Activated CD8-positive, alpha-beta T cell treated with anti-CD3 and anti-CD28 coated beads for 36 hours (primary cell): Measurements from ENCODE around the gene ODF2. TPM values are rescaled to one million over a fixed set of nuclear protein-coding genes. Genes with fewer than 3 reads are reported as not detected.
A peak's percentile ranks its signal among the peaks of the same experiment; 100 is the strongest.
"Not testable (repeated sequence)": the region's sequence is repeated elsewhere in the genome, so short reads cannot be mapped to it uniquely, and the experiment has no call there.

Source experiments
- ATAC-seq: fragments of 200-7000 bp; cut with Tn5 transposase; one replicate; pipeline ENCODE4 v1.10.0; 2021; ENCODE audit warnings: mild to moderate bottlenecking, moderate library complexity
- CTCF ChIA-PET: fragments of 350-600 bp; sonication (Branson Sonifier 250); formaldehyde crosslinking; loops from one replicate; lab custom pipeline; 2021; ENCODE audit warnings: antibody characterized with exemption; lab: Charles Lee
- POLR2A ChIA-PET: fragments of 350-600 bp; sonication (Branson Sonifier 250); formaldehyde crosslinking; loops from one replicate; lab custom pipeline; 2021; ENCODE audit warnings: antibody characterized with exemption; lab: Charles Lee
- DNase-seq: peaks from one replicate; pipeline ENCODE4 v3.0.0-alpha.2; 2020
- H3K27ac Mint-ChIP-seq: one replicate; pipeline ENCODE4 v1.8.0; 2021; ENCODE audit warnings: mild to moderate bottlenecking, mixed read lengths
- H3K27me3 Mint-ChIP-seq: one replicate; pipeline ENCODE4 v1.8.0; 2021; ENCODE audit warnings: mixed read lengths
- H3K36me3 Mint-ChIP-seq: one replicate; pipeline ENCODE4 v1.8.0; 2021; ENCODE audit warnings: low read depth, mixed read lengths
- H3K4me1 Mint-ChIP-seq: one replicate; pipeline ENCODE4 v1.8.0; 2021; ENCODE audit warnings: low read depth, mixed read lengths
- H3K4me3 Mint-ChIP-seq: one replicate; pipeline ENCODE4 v1.8.0; 2021; ENCODE audit warnings: mild to moderate bottlenecking, moderate library complexity, mixed read lengths
- H3K9me3 Mint-ChIP-seq: one replicate; pipeline ENCODE4 v1.8.0; 2021; ENCODE audit warnings: mixed read lengths
- intact Hi-C: fragments of 100-400 bp; cut with micrococcal nuclease; formaldehyde crosslinking; loops from one replicate; pipeline ENCODE4 v1.10.0; 2022
- total RNA-seq, 2 experiments: library from RNA; stranded (reverse); gene quantifications; one replicate each; pipeline ENCODE4 v1.2.3, GENCODE V29; 2021
- TF ChIP-seq, protein P1 (sequence below): fragments of 200-600 bp; IDR thresholded peaks from one replicate; pipeline ENCODE4 v1.8.0; 2022; ENCODE audit warnings: antibody characterized with exemption, mild to moderate bottlenecking

ODF2 gene
- total RNA-seq, 2 experiments from 2014 or later = 79.3 to 83.6 TPM

DNA sequence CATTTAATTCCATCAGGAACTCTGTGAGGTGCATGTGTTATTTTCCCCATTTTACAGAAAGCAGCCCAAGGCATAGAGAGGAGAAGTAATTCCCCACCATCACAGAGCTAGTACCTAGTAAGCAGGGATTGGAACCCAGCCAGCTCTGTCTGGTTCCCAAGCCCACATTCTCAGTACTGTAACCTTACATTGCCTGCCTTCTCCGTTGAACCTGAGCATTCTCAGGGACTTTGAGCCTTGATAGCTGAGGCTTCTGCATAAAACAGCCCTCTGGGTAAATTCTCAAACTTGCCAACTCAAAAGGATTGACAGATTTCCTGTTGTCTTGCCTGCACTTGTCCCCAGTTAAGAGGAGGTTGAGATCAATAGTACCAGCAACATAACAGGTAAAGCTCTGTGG lies 39.5 kb downstream of the ODF2 start:
- H3K36me3 Mint-ChIP-seq = peaks cover 40% of the 10 kb centered on the region
- ChIA-PET POLR2A (no interaction called here), CTCF (no interaction called here)
- no peaks in the 10 kb centered on the region for H3K27me3 Mint-ChIP-seq
- ATAC-seq (no peak), DNase-seq (no peak)
- intact Hi-C loops = no loop called here
- H3K4me3 Mint-ChIP-seq = no peak overlapping the region
- TF ChIP-seq, protein P1, sequence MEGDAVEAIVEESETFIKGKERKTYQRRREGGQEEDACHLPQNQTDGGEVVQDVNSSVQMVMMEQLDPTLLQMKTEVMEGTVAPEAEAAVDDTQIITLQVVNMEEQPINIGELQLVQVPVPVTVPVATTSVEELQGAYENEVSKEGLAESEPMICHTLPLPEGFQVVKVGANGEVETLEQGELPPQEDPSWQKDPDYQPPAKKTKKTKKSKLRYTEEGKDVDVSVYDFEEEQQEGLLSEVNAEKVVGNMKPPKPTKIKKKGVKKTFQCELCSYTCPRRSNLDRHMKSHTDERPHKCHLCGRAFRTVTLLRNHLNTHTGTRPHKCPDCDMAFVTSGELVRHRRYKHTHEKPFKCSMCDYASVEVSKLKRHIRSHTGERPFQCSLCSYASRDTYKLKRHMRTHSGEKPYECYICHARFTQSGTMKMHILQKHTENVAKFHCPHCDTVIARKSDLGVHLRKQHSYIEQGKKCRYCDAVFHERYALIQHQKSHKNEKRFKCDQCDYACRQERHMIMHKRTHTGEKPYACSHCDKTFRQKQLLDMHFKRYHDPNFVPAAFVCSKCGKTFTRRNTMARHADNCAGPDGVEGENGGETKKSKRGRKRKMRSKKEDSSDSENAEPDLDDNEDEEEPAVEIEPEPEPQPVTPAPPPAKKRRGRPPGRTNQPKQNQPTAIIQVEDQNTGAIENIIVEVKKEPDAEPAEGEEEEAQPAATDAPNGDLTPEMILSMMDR = no peak
- H3K4me1 Mint-ChIP-seq = no peaks in the 10 kb centered on the region
- H3K27ac Mint-ChIP-seq = peak overlapping the region; percentile 3
- H3K9me3 Mint-ChIP-seq = no peaks in the 10 kb centered on the region

DNA sequence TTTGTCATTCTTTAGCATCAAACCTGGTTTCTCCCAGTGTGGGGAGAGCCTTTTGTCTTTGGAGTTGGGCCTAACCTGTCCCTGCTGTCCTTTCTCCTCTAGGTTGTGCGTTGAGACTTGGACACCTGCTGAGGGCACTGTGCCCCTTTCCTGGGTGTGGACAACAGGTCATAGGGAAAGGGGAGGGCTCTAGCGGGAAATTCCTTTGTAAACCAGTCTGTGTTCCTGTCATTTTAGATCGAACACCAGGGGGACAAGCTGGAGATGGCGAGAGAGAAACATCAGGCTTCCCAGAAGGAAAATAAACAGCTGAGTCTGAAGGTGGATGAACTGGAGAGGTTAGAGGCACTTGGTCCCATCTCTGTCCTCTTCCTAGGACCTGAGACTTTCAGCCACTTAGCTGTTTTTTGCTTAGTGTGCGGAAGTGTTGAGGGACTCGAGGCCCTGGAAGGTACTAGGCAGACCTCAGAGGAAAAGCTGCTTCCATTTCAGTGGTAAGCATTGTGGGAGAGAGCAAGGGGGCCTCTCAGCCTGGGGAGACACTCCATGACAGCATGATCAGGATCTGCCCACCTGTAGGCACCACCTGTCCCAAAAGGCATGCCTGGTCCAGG lies 40.1 kb downstream of the ODF2 start:
- no peak overlapping the region for H3K4me3 Mint-ChIP-seq
- no peaks in the 10 kb centered on the region for H3K4me1 Mint-ChIP-seq
- no peaks in the 10 kb centered on the region for H3K9me3 Mint-ChIP-seq
- peaks cover 41% of the 10 kb centered on the region for H3K36me3 Mint-ChIP-seq
- ChIA-PET POLR2A (interaction anchor here (0.7 kb wide), 1 partner anchor 10 kb away, joined by 3 read pairs; no protein-coding TSS in a partner anchor), CTCF (no interaction called here)
- intact Hi-C loops = no loop called here
- ATAC-seq (no peak), DNase-seq (no peak)
- H3K27ac Mint-ChIP-seq = peak overlapping the region; percentile 1
- H3K27me3 Mint-ChIP-seq = no peaks in the 10 kb centered on the region
- TF ChIP-seq, protein P1 = no peak

DNA sequence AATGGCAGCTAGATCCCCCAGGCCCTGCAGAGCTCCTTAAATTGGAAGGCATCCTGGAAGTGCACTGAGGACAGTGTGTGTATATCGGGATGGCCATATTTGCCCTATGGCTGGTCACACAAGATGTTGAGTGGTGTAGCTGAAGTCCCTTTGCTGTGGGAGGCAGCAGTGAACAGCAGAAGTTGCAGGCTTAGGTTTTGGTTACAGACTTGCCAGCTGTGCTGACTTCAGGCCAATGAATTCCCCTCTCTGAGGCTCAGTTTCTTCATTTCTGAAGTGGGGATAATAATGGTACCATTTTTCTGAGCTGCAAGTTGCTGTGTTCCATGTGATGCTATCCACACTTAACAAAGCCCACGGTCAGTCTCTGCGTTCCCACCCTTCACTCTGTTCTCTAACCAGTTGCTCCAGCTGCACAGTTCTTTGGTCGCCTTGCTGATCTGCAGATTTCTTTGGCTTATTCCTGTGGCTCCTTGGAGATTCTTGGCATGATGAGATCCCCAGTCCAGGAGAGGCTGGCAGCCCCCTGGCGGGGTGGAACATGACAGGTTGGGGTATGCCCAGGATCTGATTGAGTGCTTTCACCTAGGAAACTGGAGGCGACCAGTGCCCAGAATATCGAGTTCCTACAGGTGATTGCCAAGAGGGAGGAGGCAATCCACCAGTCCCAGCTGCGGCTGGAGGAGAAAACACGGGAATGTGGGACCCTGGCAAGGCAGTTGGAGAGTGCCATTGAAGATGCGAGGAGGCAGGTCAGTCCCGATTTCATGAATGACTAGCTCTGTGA lies 42.2 kb downstream of the ODF2 start:
- ChIA-PET POLR2A (no interaction called here), CTCF (interaction anchor here (1.2 kb wide), 1 partner anchor 157 kb away, joined by 3 read pairs; no protein-coding TSS in a partner anchor)
- H3K36me3 Mint-ChIP-seq = peaks cover 37% of the 10 kb centered on the region
- ATAC-seq = no peak
- H3K27ac Mint-ChIP-seq = no peak overlapping the region
- H3K27me3 Mint-ChIP-seq = no peaks in the 10 kb centered on the region
- TF ChIP-seq, protein P1 = no peak
- no peak overlapping the region for H3K4me3 Mint-ChIP-seq
- H3K4me1 Mint-ChIP-seq = no peaks in the 10 kb centered on the region
- DNase-seq = no peak
- intact Hi-C loops = no loop called here
- no peaks in the 10 kb centered on the region for H3K9me3 Mint-ChIP-seq

DNA sequence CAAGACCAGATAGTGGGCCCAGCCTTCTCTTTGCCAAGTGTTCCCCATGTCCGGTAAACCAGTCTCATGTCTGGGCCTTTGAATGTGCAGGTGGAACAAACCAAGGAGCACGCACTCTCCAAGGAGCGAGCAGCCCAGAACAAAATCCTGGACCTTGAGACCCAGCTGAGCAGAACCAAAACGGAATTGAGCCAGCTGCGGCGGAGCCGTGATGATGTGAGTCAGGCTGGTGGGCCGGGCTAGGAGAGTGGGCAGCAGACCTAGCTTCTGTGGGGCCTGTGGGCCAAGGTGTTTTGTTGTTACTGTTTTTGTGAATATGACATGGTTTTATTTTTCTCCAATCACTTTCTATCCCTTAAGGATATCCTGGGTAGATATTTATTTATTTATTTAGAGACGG lies 43.1 kb downstream of the ODF2 start:
- DNase-seq = no peak
- H3K27me3 Mint-ChIP-seq = no peaks in the 10 kb centered on the region
- no peak for ATAC-seq
- POLR2A ChIA-PET = no interaction called here
- intact Hi-C loops = no loop called here
- H3K27ac Mint-ChIP-seq = no peak overlapping the region
- CTCF ChIA-PET = interaction anchor here (1.0 kb wide), 1 partner anchor 60 kb away, joined by 3 read pairs; no protein-coding TSS in a partner anchor
- H3K36me3 Mint-ChIP-seq = peaks cover 40% of the 10 kb centered on the region
- H3K9me3 Mint-ChIP-seq = no peaks in the 10 kb centered on the region
- H3K4me1 Mint-ChIP-seq = peaks cover 3% of the 10 kb centered on the region
- no peak overlapping the region for H3K4me3 Mint-ChIP-seq
- TF ChIP-seq, protein P1 = no peak

DNA sequence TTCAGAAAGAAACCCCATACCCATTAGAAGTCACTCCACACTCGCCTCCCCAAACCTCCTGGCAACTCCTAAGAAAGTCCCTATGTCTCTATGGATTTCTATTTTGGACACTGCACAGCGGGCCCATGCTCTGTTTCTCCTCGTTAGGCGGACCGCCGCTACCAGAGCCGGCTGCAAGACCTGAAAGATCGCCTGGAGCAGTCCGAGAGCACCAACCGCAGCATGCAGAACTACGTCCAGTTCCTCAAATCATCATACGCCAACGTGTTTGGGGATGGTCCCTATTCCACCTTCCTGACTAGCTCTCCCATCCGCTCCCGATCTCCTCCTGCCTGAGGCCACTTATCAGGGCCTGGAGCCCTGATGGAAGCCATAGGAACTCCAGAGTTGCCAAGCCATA lies 44.1 kb downstream of the ODF2 start:
- no peak for DNase-seq
- Mint-ChIP-seq H3K4me1 (peaks cover 4% of the 10 kb centered on the region), H3K4me3 (no peak overlapping the region), H3K27ac (no peak overlapping the region), H3K36me3 (peaks cover 36% of the 10 kb centered on the region), H3K9me3 (no peaks in the 10 kb centered on the region), H3K27me3 (no peaks in the 10 kb centered on the region)
- ATAC-seq = no peak
- CTCF ChIA-PET = interaction anchor here (1.0 kb wide), 1 partner anchor 61 kb away, joined by 3 read pairs; no protein-coding TSS in a partner anchor
- POLR2A ChIA-PET = interaction anchor here (1.1 kb wide), 1 partner anchor 16 kb away, joined by 5 read pairs; no protein-coding TSS in a partner anchor
- TF ChIP-seq, protein P1 = no peak
- intact Hi-C loops = loop anchor here (5.0 kb wide), 1 partner anchor 52 kb away; the partner anchor contains the start of gene SPTAN1

DNA sequence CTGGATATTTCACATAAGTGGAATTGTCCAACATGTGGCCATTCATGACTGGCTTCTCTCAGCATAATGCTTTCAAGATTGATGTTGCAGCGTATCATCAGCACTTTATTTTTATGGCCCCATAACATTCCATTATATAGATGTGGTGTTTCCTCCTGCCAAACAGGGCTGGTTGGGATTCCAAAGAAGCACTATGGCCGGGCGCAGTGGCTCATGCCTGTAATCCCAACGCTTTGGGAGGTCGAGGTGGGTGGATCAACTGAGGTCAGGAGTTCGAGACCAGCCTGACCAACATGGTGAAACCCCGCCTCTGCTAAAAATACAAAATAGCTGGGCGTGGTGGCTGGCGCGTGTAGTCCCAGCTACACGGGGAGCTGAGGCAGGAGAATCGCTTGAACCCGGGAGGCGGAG lies 47.6 kb downstream of the ODF2 start:
- intact Hi-C loops = loop anchor here (5.0 kb wide), 1 partner anchor 49 kb away; the partner anchor contains the start of gene SPTAN1
- H3K9me3 Mint-ChIP-seq, ATAC-seq, DNase-seq, POLR2A ChIA-PET, H3K27me3 Mint-ChIP-seq, H3K27ac Mint-ChIP-seq, CTCF ChIA-PET: not testable (repeated sequence)
- peaks cover 20% of the 10 kb centered on the region for H3K4me1 Mint-ChIP-seq
- H3K4me3 Mint-ChIP-seq = peak overlapping the region; percentile 92
- H3K36me3 Mint-ChIP-seq = peaks cover 21% of the 10 kb centered on the region
